Measurements from ENCODE around the gene MUC5AC. TPM values are rescaled to one million over a fixed set of nuclear protein-coding genes. Genes with fewer than 3 reads are reported as not detected.

The MUC5AC gene
- total RNA-seq, 1 experiment from 2014 or later, result 0.11 TPM

GRCh38 chr11:1174441-1175370 lies 17.0 kb downstream of the MUC5AC start:
- ATAC-seq (no peak), DNase-seq (no peak)
- ChIA-PET CTCF (no interaction called here), POLR2A (ENCODE audit: unreplicated experiment) (no interaction called here)
- TF ChIP-seq CTCF (conservative IDR thresholded peaks at IDR 0.05; ENCODE audit: low read depth, low read length) (no peak), EZH2 (IDR thresholded peaks at IDR 0.05; ENCODE audit: low read length, unreplicated experiment) (no peak), EZH2phosphoT487 (IDR thresholded peaks at IDR 0.05; ENCODE audit: borderline replicate concordance, low read length) (no peak)
- no TSS peak for BruUV-seq (replicated peaks)
- Histone ChIP-seq H4K20me1 (ENCODE audit: low read length) (no peaks in the 10 kb centered on the region), H3K79me2 (ENCODE audit: low read length) (no peaks in the 10 kb centered on the region), H3K36me3 (ENCODE audit: low read depth, low read length) (no peaks in the 10 kb centered on the region), H3K4me3 (ENCODE audit: low read length) (no peak overlapping the region), H3K27me3 (ENCODE audit: low read length) (no peaks in the 10 kb centered on the region), H2AFZ (ENCODE audit: low read length) (no peak overlapping the region), H3K27ac (ENCODE audit: low read length) (no peak overlapping the region), H3K4me2 (ENCODE audit: low read length) (no peak overlapping the region), H3K9me2 (replicated peaks; ENCODE audit: low read length) (no peaks in the 10 kb centered on the region), H3F3A (ENCODE audit: low read length, unreplicated experiment) (no peaks in the 10 kb centered on the region), H3K9me3 (ENCODE audit: low read length) (no peaks in the 10 kb centered on the region), H3K4me1 (ENCODE audit: insufficient read depth, low read length) (no peaks in the 10 kb centered on the region), H3K9ac (ENCODE audit: low read length) (no peak overlapping the region)
- intact Hi-C loops (cut with micrococcal nuclease), result no loop called here

GRCh38 chr11:1175461-1176223 lies 17.9 kb downstream of the MUC5AC start:
- no peaks in the 10 kb centered on the region for H4K20me1 ChIP-seq (ENCODE audit: low read length)
- no peak overlapping the region for H3K27ac ChIP-seq (ENCODE audit: low read length)
- no peaks in the 10 kb centered on the region for H3K36me3 ChIP-seq (ENCODE audit: low read depth, low read length)
- no peaks in the 10 kb centered on the region for H3K4me1 ChIP-seq (ENCODE audit: insufficient read depth, low read length)
- H3K4me3 ChIP-seq (ENCODE audit: low read length), result no peak overlapping the region
- H3K9ac ChIP-seq (ENCODE audit: low read length), result no peak overlapping the region
- TF ChIP-seq EZH2phosphoT487 (IDR thresholded peaks at IDR 0.05; ENCODE audit: borderline replicate concordance, low read length), result no peak
- TF ChIP-seq CTCF (conservative IDR thresholded peaks at IDR 0.05; ENCODE audit: low read depth, low read length), result no peak
- no peak for TF ChIP-seq EZH2 (IDR thresholded peaks at IDR 0.05; ENCODE audit: low read length, unreplicated experiment)
- no peaks in the 10 kb centered on the region for H3K79me2 ChIP-seq (ENCODE audit: low read length)
- POLR2A ChIA-PET (ENCODE audit: unreplicated experiment), result interaction anchor here (0.7 kb wide), 1 partner anchor 90 kb away, joined by 3 read pairs; no protein-coding TSS in a partner anchor
- H3K9me2 ChIP-seq (replicated peaks; ENCODE audit: low read length), result no peaks in the 10 kb centered on the region
- H2AFZ ChIP-seq (ENCODE audit: low read length), result no peak overlapping the region
- H3K9me3 ChIP-seq (ENCODE audit: low read length), result no peaks in the 10 kb centered on the region
- CTCF ChIA-PET, result no interaction called here
- no TSS peak for BruUV-seq (replicated peaks)
- intact Hi-C loops (cut with micrococcal nuclease), result no loop called here
- no peaks in the 10 kb centered on the region for H3F3A ChIP-seq (ENCODE audit: low read length, unreplicated experiment)
- no peak for ATAC-seq
- no peak for DNase-seq
- H3K4me2 ChIP-seq (ENCODE audit: low read length), result no peak overlapping the region
- no peaks in the 10 kb centered on the region for H3K27me3 ChIP-seq (ENCODE audit: low read length)
